Endothelial cell of umbilical vein (primary cell): ENCODE data around the gene SIRPA. TPM values are rescaled to one million over a fixed set of nuclear protein-coding genes. Genes with fewer than 3 reads are reported as not detected.

ENCODE experiments used
- BruUV-seq: library from RNA; stranded (reverse); fragments of 400-500 nt; replicated peaks from 2 replicates; lab custom pipeline; 2021; lab: Mats Ljungman, UMichigan
- CTCF ChIA-PET: fragments of 300-600, 350-600 bp; sonication (Branson Sonifier 250); formaldehyde crosslinking; loops from one replicate; lab custom pipeline; 2021; ENCODE audit warnings: antibody characterized with exemption, inconsistent platforms; lab: Charles Lee
- POLR2A ChIA-PET: fragments of 300-600, 350-600 bp; sonication (Branson Sonifier 250); formaldehyde crosslinking; loops from one replicate; lab custom pipeline; 2021; ENCODE audit warnings: antibody characterized with exemption, inconsistent platforms; lab: Charles Lee
- DNase-seq: peaks from one replicate; pipeline ENCODE4 v3.0.0-alpha.2; 2011; ENCODE audit warnings: low read depth, low spot score
- FAIRE-seq: peaks from 2 replicates; lab custom pipeline; 2011; peaks lifted over from hg19 to GRCh38; lab: Jason Lieb, UNC
- H2AFZ ChIP-seq: 2 replicates; pipeline ENCODE4 v1.6.0; 2012; ENCODE audit warnings: low read depth, low read length, control low read depth, inconsistent platforms
- H3K27ac ChIP-seq: 2 replicates; pipeline ENCODE4 v1.5.1; 2011; ENCODE audit warnings: low read depth, mild to moderate bottlenecking, control low read depth, low read length, moderate library complexity; ENCODE audit not compliant: insufficient read depth
- H3K27me3 ChIP-seq, 2 experiments: 2 replicates each; pipeline versions ENCODE4 v1.6.0 to v1.6.1; 2011; ENCODE audit warnings: low read length in 2 of 2, mixed read lengths in 1 of 2; ENCODE audit not compliant: control insufficient read depth in 2 of 2, insufficient read depth in 2 of 2
- H3K36me3 ChIP-seq, 2 experiments: 2 replicates in 1 of 2; 3 replicates in 1 of 2; pipeline ENCODE4 v1.5.1; 2011; ENCODE audit warnings: low read length in 2 of 2, mild to moderate bottlenecking in 1 of 2, moderate library complexity in 1 of 2; ENCODE audit not compliant: control insufficient read depth in 2 of 2, insufficient read depth in 2 of 2; ENCODE audit errors: extremely low read depth in 1 of 2
- H3K4me1 ChIP-seq: 3 replicates; pipeline ENCODE4 v1.5.1; 2011; ENCODE audit warnings: mild to moderate bottlenecking, low read length; ENCODE audit not compliant: control insufficient read depth, insufficient read depth; ENCODE audit errors: extremely low read depth
- H3K4me2 ChIP-seq: 2 replicates; pipeline ENCODE4 v1.6.1; 2011; ENCODE audit warnings: low read length, control low read depth, mixed read lengths; ENCODE audit not compliant: insufficient read depth
- H3K4me3 ChIP-seq, 3 experiments: fragments of 200-600 bp in 1 of 3; sonication (generic), shearing (Covaris generic) in 1 of 3; replicated peaks in 1 of 3; 2 replicates each; pipeline ENCODE4 v1.5.1; 2011 to 2016; ENCODE audit warnings: control low read depth in 3 of 3, low read length in 3 of 3, mild to moderate bottlenecking in 2 of 3, inconsistent platforms in 1 of 3, low read depth in 1 of 3, moderate library complexity in 1 of 3; ENCODE audit not compliant: insufficient read depth in 1 of 3
- H3K79me2 ChIP-seq: 2 replicates; pipeline ENCODE4 v1.6.0; 2012; ENCODE audit warnings: low read length, inconsistent platforms; ENCODE audit not compliant: control insufficient read depth, insufficient read depth
- H3K9ac ChIP-seq: replicated peaks from 2 replicates; pipeline ENCODE3; 2011; ENCODE audit warnings: low read length, control low read depth; ENCODE audit not compliant: insufficient read depth; ENCODE audit errors: extremely low read depth
- H3K9me1 ChIP-seq: replicated peaks from 3 replicates; pipeline ENCODE4 v1.6.0; 2011; ENCODE audit warnings: mild to moderate bottlenecking, low read length; ENCODE audit not compliant: control insufficient read depth, insufficient read depth; ENCODE audit errors: extremely low read depth
- H3K9me3 ChIP-seq: replicated peaks from 2 replicates; pipeline ENCODE4 v1.5.1; 2012; ENCODE audit warnings: low read length, inconsistent platforms; ENCODE audit not compliant: control insufficient read depth, insufficient read depth
- H4K20me1 ChIP-seq: replicated peaks from 2 replicates; pipeline ENCODE3; 2011; ENCODE audit warnings: mild to moderate bottlenecking, low read length; ENCODE audit not compliant: control insufficient read depth, insufficient read depth; ENCODE audit errors: extremely low read depth
- CTCF ChIP-seq, 2 donors: IDR thresholded peaks; 1 replicate in 1 of 2; 2 replicates in 1 of 2; pipeline ENCODE4 v1.5.1; 2011; ENCODE audit warnings: low read length in 2 of 2, mild to moderate bottlenecking in 2 of 2, moderate library complexity in 2 of 2, control low read depth in 1 of 2, inconsistent platforms in 1 of 2, low read depth in 1 of 2; ENCODE audit not compliant: insufficient read depth in 1 of 2; ENCODE audit errors: extremely low read depth in 1 of 2
- EZH2 ChIP-seq: IDR thresholded peaks from 2 replicates; pipeline ENCODE4 v1.6.1; 2012; ENCODE audit warnings: borderline replicate concordance, low read depth, mild to moderate bottlenecking, moderate library complexity, low read length, inconsistent platforms; ENCODE audit not compliant: severe bottlenecking
- FOS ChIP-seq: IDR thresholded peaks from 2 replicates; pipeline ENCODE4 v1.6.1; 2011; ENCODE audit warnings: mild to moderate bottlenecking, low read length, moderate library complexity, borderline replicate concordance; ENCODE audit not compliant: insufficient read depth
- GATA2 ChIP-seq: IDR thresholded peaks from 2 replicates; pipeline ENCODE4 v1.7.0; 2011; ENCODE audit warnings: low read depth, mild to moderate bottlenecking, moderate library complexity, mixed read lengths, low read length; ENCODE audit not compliant: insufficient read length, insufficient read depth
- JUN ChIP-seq: IDR thresholded peaks from 2 replicates; pipeline ENCODE4 v1.6.1; 2011; ENCODE audit warnings: borderline replicate concordance, low read depth; ENCODE audit not compliant: insufficient read length, insufficient read depth
- MAX ChIP-seq: IDR thresholded peaks from 2 replicates; pipeline ENCODE4 v1.6.1; 2011; ENCODE audit not compliant: insufficient read depth, insufficient read length
- MYC ChIP-seq: IDR thresholded peaks from one replicate; pipeline ENCODE4 v1.6.1; 2011; ENCODE audit warnings: mild to moderate bottlenecking, low read depth, low read length
- POLR2A ChIP-seq: IDR thresholded peaks from 2 replicates; pipeline ENCODE4 v1.6.1; 2012; ENCODE audit warnings: low read depth, mild to moderate bottlenecking, control low read depth, low read length
- POLR2AphosphoS5 ChIP-seq: IDR thresholded peaks from 2 replicates; pipeline ENCODE4 v1.6.1; 2012; ENCODE audit warnings: low read depth, mild to moderate bottlenecking, control low read depth, low read length, moderate library complexity; ENCODE audit not compliant: insufficient read depth
- dilution Hi-C: fragments of 300-500 bp; cut with MboI; formaldehyde crosslinking; loops from one replicate; pipeline ENCODE4 v1.15.0; 2019; ENCODE audit warnings: low sequenced_read_pairs; ENCODE audit not compliant: extremely low pct_ligation_motif_present
- intact Hi-C: fragments of 100-400 bp; cut with micrococcal nuclease; formaldehyde crosslinking; loops from one replicate; pipeline ENCODE4 v1.10.0; 2022
- polyA plus RNA-seq, 4 experiments: library from polyadenylated mRNA; depleted of rRNA in 3 of 4; stranded (reverse) in 3 of 4; unstranded in 1 of 4; fragments of >200 nt; gene quantifications; 2 replicates each; pipeline versions ENCODE4 v1.2.1 to v1.2.3, GENCODE V29; 2011 to 2012; ENCODE audit warnings: missing spikeins in 1 of 4
- total RNA-seq: library from RNA; stranded (reverse); gene quantifications from 2 replicates; pipeline ENCODE4 v1.2.3, GENCODE V29; 2021

SIRPA gene
- total and polyA plus RNA-seq, 2 donors (not counting 3 experiments of a cell fraction or from before 2014, with no cell fraction given): 29.9 to 59.2 TPM

- intact Hi-C loops: no loop called here
- H3K36me3 ChIP-seq: peaks cover 0 to 3% of the 10 kb centered on the region in 2 experiments
- H3K79me2 ChIP-seq: no peaks in the 10 kb centered on the region
- no peak overlapping the region for H3K4me3 ChIP-seq
- H3K27me3 ChIP-seq: peaks cover 11 to 22% of the 10 kb centered on the region in 2 experiments
- no peaks in the 10 kb centered on the region for H4K20me1 ChIP-seq
- H3K9me3 ChIP-seq: no peaks in the 10 kb centered on the region
- H3K4me2 ChIP-seq: no peak overlapping the region
- H3K4me1 ChIP-seq: no peaks in the 10 kb centered on the region
- CTCF ChIA-PET: no interaction called here
- no peak overlapping the region for H3K9ac ChIP-seq
- no TSS peak for BruUV-seq
- FAIRE-seq (no peak), DNase-seq (no peak)
- dilution Hi-C loops: no loop called here
- H3K9me1 ChIP-seq: no peaks in the 10 kb centered on the region
- H2AFZ ChIP-seq: no peak overlapping the region
- TF ChIP-seq EZH2 (no peak), CTCF (IDR thresholded peaks at IDR 0.05; ENCODE audit: extremely low read depth in 1 of 2, insufficient read depth in 1 of 2, low read depth in 1 of 2, low read length in 2 of 2) (no peak), MAX (no peak), MYC (no peak), POLR2AphosphoS5 (no peak), JUN (no peak), FOS (no peak), GATA2 (no peak), POLR2A (no peak)
- POLR2A ChIA-PET: no interaction called here
- no peak overlapping the region for H3K27ac ChIP-seq
Measured at GRCh38 chr20:1942061-1942460, 46.9 kb downstream of the SIRPA start.
